ENCODE data around the gene NTMT1.

DNA sequence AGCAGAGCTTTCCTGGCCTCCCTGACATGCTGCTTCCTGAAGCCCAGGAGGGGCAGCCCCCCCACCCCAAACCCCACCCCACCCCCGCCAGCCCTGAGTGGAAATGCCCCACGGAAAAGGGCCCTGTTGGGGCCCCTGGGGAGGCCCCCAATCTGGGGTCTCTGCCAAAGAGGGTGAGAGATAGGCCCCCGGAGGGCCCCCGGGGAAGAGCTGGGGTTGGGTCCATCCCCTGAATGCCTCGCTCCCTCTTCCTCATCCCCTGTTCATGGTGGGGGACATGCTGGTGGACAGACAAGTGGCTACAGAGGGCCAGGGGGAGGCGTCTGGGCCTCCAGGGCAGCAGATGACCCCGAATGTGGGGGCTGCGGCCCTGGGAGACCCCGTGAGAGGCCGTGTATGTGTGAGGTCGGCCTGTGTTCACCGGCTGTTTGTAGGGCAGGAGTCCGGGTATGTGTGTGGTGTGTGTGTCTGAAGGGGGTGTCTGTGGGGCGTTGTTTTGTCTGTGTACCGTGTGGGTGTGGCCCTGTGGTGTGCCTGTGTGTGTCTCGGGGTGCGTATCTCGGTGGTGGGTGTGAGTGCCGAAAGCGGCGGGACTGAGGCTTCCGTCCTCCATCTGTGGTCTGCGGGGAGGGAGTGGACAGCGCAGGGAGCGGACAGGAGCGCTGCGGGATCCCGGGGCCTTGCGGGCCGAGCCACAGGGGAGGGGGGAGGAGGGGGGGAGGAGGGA is 16.3 kb upstream of the NTMT1 start:
- no peak for TF ChIP-seq POLR2A (IDR thresholded peaks at IDR 0.05)
- TF ChIP-seq, protein P1, sequence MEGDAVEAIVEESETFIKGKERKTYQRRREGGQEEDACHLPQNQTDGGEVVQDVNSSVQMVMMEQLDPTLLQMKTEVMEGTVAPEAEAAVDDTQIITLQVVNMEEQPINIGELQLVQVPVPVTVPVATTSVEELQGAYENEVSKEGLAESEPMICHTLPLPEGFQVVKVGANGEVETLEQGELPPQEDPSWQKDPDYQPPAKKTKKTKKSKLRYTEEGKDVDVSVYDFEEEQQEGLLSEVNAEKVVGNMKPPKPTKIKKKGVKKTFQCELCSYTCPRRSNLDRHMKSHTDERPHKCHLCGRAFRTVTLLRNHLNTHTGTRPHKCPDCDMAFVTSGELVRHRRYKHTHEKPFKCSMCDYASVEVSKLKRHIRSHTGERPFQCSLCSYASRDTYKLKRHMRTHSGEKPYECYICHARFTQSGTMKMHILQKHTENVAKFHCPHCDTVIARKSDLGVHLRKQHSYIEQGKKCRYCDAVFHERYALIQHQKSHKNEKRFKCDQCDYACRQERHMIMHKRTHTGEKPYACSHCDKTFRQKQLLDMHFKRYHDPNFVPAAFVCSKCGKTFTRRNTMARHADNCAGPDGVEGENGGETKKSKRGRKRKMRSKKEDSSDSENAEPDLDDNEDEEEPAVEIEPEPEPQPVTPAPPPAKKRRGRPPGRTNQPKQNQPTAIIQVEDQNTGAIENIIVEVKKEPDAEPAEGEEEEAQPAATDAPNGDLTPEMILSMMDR (IDR thresholded peaks at IDR 0.05): no peak

All from ovary (tissue), 3 donors.